ENCODE results near the gene PIRT.

PIRT gene

GRCh38 chr17:10776381-10776780, 61.5 kb downstream of the PIRT start:
- Histone ChIP-seq H3K27ac (no peak overlapping the region), H3K4me1 (no peaks in the 10 kb centered on the region), H3K9me3 (peaks cover 0 to 10% (median 0%) of the 10 kb centered on the region in 3 donors), H3K4me3 (no peak overlapping the region), H3K36me3 (no peaks in the 10 kb centered on the region), H3K27me3 (no peaks in the 10 kb centered on the region)
- DNase-seq: no peak
- intact Hi-C loops (cut with DNase I; ENCODE audit: low total_unique reads): no loop called here
- TF ChIP-seq CTCF (IDR thresholded peaks at IDR 0.05): no peak

- H3K9me3 ChIP-seq: peaks cover 0 to 10% (median 0%) of the 10 kb centered on the region in 3 donors
- H3K36me3 ChIP-seq: no peaks in the 10 kb centered on the region
- no peaks in the 10 kb centered on the region for H3K4me1 ChIP-seq
- H3K27me3 ChIP-seq: no peaks in the 10 kb centered on the region
- TF ChIP-seq CTCF (IDR thresholded peaks at IDR 0.05): no peak
- no peak overlapping the region for H3K4me3 ChIP-seq
- no peak overlapping the region for H3K27ac ChIP-seq
- intact Hi-C loops (cut with DNase I; ENCODE audit: low total_unique reads): no loop called here
- DNase-seq: no peak
These were observed 62.0 kb downstream of the PIRT start for GRCh38 chr17:10775740-10776356.

GRCh38 chr17:10775058-10775457, 62.8 kb downstream of the PIRT start:
- Histone ChIP-seq H3K4me1 (no peaks in the 10 kb centered on the region), H3K36me3 (no peaks in the 10 kb centered on the region), H3K27ac (no peak overlapping the region), H3K27me3 (no peaks in the 10 kb centered on the region), H3K9me3 (peaks cover 0 to 9% (median 0%) of the 10 kb centered on the region in 3 donors), H3K4me3 (no peak overlapping the region)
- DNase-seq: peak in 1 of 2 donors; percentile 17
- no peak for TF ChIP-seq CTCF (IDR thresholded peaks at IDR 0.05)
- intact Hi-C loops (cut with DNase I; ENCODE audit: low total_unique reads): no loop called here

- TF ChIP-seq CTCF (IDR thresholded peaks at IDR 0.05): no peak
- H3K9me3 ChIP-seq: peaks cover 0 to 6% (median 0%) of the 10 kb centered on the region in 3 donors
- H3K36me3 ChIP-seq: peaks cover 0 to 5% (median 0%) of the 10 kb centered on the region in 3 donors
- no peaks in the 10 kb centered on the region for H3K27me3 ChIP-seq
- no peaks in the 10 kb centered on the region for H3K4me1 ChIP-seq
- no peak for DNase-seq
- no peak overlapping the region for H3K27ac ChIP-seq
- intact Hi-C loops (cut with DNase I; ENCODE audit: low total_unique reads): no loop called here
- H3K4me3 ChIP-seq: no peak overlapping the region
These were observed 64.5 kb downstream of the PIRT start for GRCh38 chr17:10773391-10773790.

Measured in tibial artery (tissue), 4 donors.